ENCODE data around the gene RPL39. TPM values are rescaled to one million over a fixed set of nuclear protein-coding genes. Genes with fewer than 3 reads are reported as not detected.

Gene RPL39
- total RNA-seq, 1 experiment from 2014 or later = 1,700 TPM

DNA sequence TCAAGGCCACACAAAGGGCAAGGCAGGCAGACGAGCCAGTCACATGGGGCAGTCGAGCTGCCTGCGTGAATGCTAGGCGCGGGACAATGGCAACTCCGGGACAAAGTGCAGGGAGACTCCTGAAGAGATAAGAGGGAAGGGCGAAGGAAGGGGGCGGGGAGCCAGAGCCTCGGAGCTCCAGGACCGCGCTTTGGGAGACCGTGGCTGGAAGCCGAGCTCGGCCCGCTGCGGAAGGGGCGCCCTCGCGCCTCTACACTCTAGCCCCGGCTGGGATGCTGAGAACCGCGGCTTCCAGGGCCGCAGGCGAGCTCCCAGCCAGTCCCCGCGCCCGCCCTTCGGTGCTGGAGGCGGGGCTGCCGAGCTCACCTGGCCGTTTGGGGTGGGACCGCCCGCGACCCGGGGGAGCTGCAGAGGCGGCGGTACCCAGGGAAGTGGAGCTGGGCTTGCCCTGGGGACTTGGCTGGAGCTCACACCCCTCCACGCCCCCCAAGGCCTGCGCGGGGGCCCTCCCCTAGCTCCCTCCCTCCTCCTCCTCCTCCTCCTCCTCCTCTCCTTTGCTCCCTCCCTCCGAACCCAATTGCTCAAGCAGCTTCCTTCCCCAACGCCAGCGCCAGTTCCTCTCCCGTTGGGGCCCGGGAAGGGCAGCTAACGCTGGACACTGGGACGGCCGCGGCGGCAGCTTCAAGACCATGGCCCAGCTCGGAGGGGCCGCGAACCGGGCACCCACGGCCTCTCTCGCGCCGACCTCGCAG lies 33.3 kb downstream of the RPL39 start, which contains the start of gene SOWAHD:
Gene SOWAHD, plus strand, starts transcription at position 610 of the 752 bp plus-strand sequence. Its CDS starts 80 bp downstream, at position 690.
- DNase-seq = peak; percentile 75 to 79
- no peak for TF ChIP-seq CTCF (IDR thresholded peaks at IDR 0.05; ENCODE audit: insufficient read depth in 1 of 2, low read depth in 1 of 2, low read length in 1 of 2, severe bottlenecking in 1 of 2, unreplicated experiment in 1 of 2)
- H3K36me3 ChIP-seq (ENCODE audit: control insufficient read depth, insufficient read depth, low read length) = no peaks in the 10 kb centered on the region
- Mint-ChIP-seq H3K27me3 (ENCODE audit: insufficient read depth, unreplicated experiment) (no peaks in the 10 kb centered on the region), H3K27ac (ENCODE audit: unreplicated experiment) (peak within 1 kb of the TSS; percentile 92), H3K9me3 (ENCODE audit: unreplicated experiment) (no peaks in the 10 kb centered on the region), H3K36me3 (ENCODE audit: insufficient read depth, unreplicated experiment) (no peaks in the 10 kb centered on the region), H3K4me1 (ENCODE audit: low read depth, unreplicated experiment) (peaks cover 14% of the 10 kb centered on the region), H3K4me3 (ENCODE audit: unreplicated experiment) (peak within 1 kb of the TSS; percentile 97)
- H3K4me1 ChIP-seq = no peaks in the 10 kb centered on the region
- no peaks in the 10 kb centered on the region for H3K9me3 ChIP-seq
- POLR2A ChIA-PET = interaction anchor here (0.6 to 2.4 kb wide), 4 partner anchors 33 to 173 kb away, joined by 4 to 28 read pairs (median 13); partner anchors contain the start of genes RPL39, SEPTIN6 and UPF3B
- CTCF ChIA-PET = interaction anchor here (0.7 to 2.4 kb wide), 9 partner anchors 22 to 340 kb away, joined by 3 to 9 read pairs (median 5); partner anchors contain the start of gene RPL39
- BruUV-seq (replicated peaks) = no TSS peak
- H3K4me3 ChIP-seq (ENCODE audit: low read depth, low read length) = peak within 1 kb of the TSS; percentile 46
- intact Hi-C loops (cut with micrococcal nuclease; ENCODE audit: unreplicated experiment) = loop anchor here (10.0 kb wide), 1 partner anchor 243 kb away; no protein-coding TSS in a partner anchor
- H3K27me3 ChIP-seq (replicated peaks; ENCODE audit: control insufficient read depth, insufficient read depth, low read length) = no peaks in the 10 kb centered on the region

DNA sequence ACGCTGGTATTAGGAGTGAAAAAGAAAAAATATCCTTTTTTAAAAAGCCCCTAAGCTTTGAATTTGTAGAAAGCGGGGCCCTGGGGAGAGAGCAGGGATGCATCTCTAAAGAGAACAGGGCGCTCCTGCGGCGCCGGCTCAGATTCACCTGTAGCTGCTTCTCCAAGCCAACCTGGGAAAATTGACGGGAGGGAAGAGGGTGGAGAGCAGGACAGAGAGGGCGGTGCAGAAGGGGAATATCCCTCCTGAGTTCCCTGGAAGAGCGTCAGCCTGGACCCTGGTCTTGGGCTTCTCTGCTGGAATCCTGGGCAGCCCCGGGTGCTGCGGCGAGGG lies 33.8 kb downstream of the RPL39 start:
- no TSS peak for BruUV-seq (replicated peaks)
- Histone ChIP-seq H3K36me3 (ENCODE audit: control insufficient read depth, insufficient read depth, low read length) (no peaks in the 10 kb centered on the region), H3K27me3 (replicated peaks; ENCODE audit: control insufficient read depth, insufficient read depth, low read length) (no peaks in the 10 kb centered on the region), H3K9me3 (no peaks in the 10 kb centered on the region), H3K4me1 (no peaks in the 10 kb centered on the region), H3K4me3 (ENCODE audit: low read depth, low read length) (peak overlapping the region; percentile 46)
- ChIA-PET POLR2A (interaction anchor here (0.9 to 2.4 kb wide), 3 partner anchors 34 to 95 kb away, joined by 4 to 28 read pairs (median 6); partner anchors contain the start of genes RPL39, SEPTIN6 and UPF3B), CTCF (interaction anchor here (0.5 to 2.4 kb wide), 6 partner anchors 22 to 339 kb away, joined by 3 to 7 read pairs (median 4); no protein-coding TSS in a partner anchor)
- Mint-ChIP-seq H3K27ac (ENCODE audit: unreplicated experiment) (peak overlapping the region; percentile 92), H3K9me3 (ENCODE audit: unreplicated experiment) (no peaks in the 10 kb centered on the region), H3K4me3 (ENCODE audit: unreplicated experiment) (peak overlapping the region; percentile 97), H3K4me1 (ENCODE audit: low read depth, unreplicated experiment) (peaks cover 13% of the 10 kb centered on the region), H3K36me3 (ENCODE audit: insufficient read depth, unreplicated experiment) (no peaks in the 10 kb centered on the region), H3K27me3 (ENCODE audit: insufficient read depth, unreplicated experiment) (no peaks in the 10 kb centered on the region)
- TF ChIP-seq CTCF (IDR thresholded peaks at IDR 0.05; ENCODE audit: insufficient read depth in 1 of 2, low read depth in 1 of 2, low read length in 1 of 2, severe bottlenecking in 1 of 2, unreplicated experiment in 1 of 2) = no peak
- intact Hi-C loops (cut with micrococcal nuclease; ENCODE audit: unreplicated experiment) = loop anchor here (10.0 kb wide), 1 partner anchor 243 kb away; no protein-coding TSS in a partner anchor
- no peak for DNase-seq

DNA sequence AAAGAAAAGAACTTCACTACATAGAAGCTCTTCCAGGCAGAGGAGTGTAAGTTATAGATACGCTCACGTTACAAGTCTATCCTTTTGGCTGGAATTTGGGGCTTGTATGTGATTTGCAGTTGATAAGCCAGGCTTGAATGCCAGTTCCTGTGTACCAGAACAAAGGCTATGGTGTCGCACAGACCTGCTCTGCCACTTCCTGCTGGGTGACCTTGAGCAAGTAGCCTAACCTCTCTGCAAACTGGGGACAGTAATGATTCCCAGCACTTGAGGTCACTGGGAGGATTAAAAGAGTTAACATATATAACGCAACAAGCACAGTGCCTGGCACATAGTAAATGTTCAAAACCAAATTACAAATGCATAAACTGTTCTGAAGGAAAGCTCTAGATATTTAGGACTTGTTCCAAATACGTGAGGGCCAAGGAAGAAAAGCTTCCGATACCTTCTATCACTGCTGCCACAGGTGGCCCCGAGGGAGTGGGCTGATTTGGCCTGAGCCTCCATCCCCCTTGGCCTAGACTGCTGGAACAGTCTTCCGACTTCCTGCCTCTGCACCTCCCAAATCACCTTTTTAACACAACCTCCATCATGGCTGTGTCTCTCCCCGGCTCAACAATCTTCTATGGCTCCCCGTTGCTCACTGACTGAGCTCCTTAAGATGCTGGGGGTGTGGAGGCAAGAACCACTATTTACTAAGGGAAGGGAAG lies 34.3 kb downstream of the RPL39 start:
- no peaks in the 10 kb centered on the region for H3K9me3 Mint-ChIP-seq (ENCODE audit: unreplicated experiment)
- no peaks in the 10 kb centered on the region for H3K36me3 ChIP-seq (ENCODE audit: control insufficient read depth, insufficient read depth, low read length)
- intact Hi-C loops (cut with micrococcal nuclease; ENCODE audit: unreplicated experiment) = loop anchor here (10.0 kb wide), 1 partner anchor 242 kb away; no protein-coding TSS in a partner anchor
- TSS peak; percentile 27 for BruUV-seq (replicated peaks)
- H3K9me3 ChIP-seq = no peaks in the 10 kb centered on the region
- peak overlapping the region; percentile 97 for H3K4me3 Mint-ChIP-seq (ENCODE audit: unreplicated experiment)
- ChIA-PET CTCF (interaction anchor here (0.5 to 2.4 kb wide), 3 partner anchors 72 to 339 kb away, joined by 3 to 6 read pairs (median 4); no protein-coding TSS in a partner anchor), POLR2A (interaction anchor here (2.4 kb wide), 1 partner anchor 34 kb away, joined by 28 read pairs; the partner anchor contains the start of gene RPL39)
- H3K4me1 Mint-ChIP-seq (ENCODE audit: low read depth, unreplicated experiment) = peaks cover 13% of the 10 kb centered on the region
- no peak for DNase-seq
- peak overlapping the region; percentile 92 for H3K27ac Mint-ChIP-seq (ENCODE audit: unreplicated experiment)
- no peaks in the 10 kb centered on the region for H3K27me3 Mint-ChIP-seq (ENCODE audit: insufficient read depth, unreplicated experiment)
- H3K27me3 ChIP-seq (replicated peaks; ENCODE audit: control insufficient read depth, insufficient read depth, low read length) = no peaks in the 10 kb centered on the region
- no peak for TF ChIP-seq CTCF (IDR thresholded peaks at IDR 0.05; ENCODE audit: insufficient read depth in 1 of 2, low read depth in 1 of 2, low read length in 1 of 2, severe bottlenecking in 1 of 2, unreplicated experiment in 1 of 2)
- peak overlapping the region; percentile 46 for H3K4me3 ChIP-seq (ENCODE audit: low read depth, low read length)
- no peaks in the 10 kb centered on the region for H3K36me3 Mint-ChIP-seq (ENCODE audit: insufficient read depth, unreplicated experiment)
- no peaks in the 10 kb centered on the region for H3K4me1 ChIP-seq
